KOPT-K1 (cell line): ENCODE data around the gene PPP1R10.

Experiments used
- H3K27ac ChIP-seq: fragments of 200-600 bp; sonication (generic); 2 replicates; pipeline ENCODE4 v1.5.1; 2016; ENCODE audit warnings: antibody characterized with exemption, mild to moderate bottlenecking, low read depth, low read length; ENCODE audit not compliant: poor library complexity, severe bottlenecking
- H3K36me3 ChIP-seq: fragments of 200-600 bp; sonication (generic); 2 replicates; pipeline ENCODE4 v1.5.1; 2017; ENCODE audit warnings: antibody characterized with exemption, mild to moderate bottlenecking, low read length, moderate library complexity; ENCODE audit not compliant: insufficient read depth
- H3K9me3 ChIP-seq: fragments of 200-600 bp; sonication (generic); 2 replicates; pipeline ENCODE4 v1.5.1; 2017; ENCODE audit warnings: antibody characterized with exemption, low read length, mild to moderate bottlenecking; ENCODE audit not compliant: insufficient read depth, poor library complexity, severe bottlenecking

Gene PPP1R10

GRCh38 chr6:30592287-30592686 is 24.8 kb downstream of the PPP1R10 start:
- Histone ChIP-seq H3K27ac (no peak overlapping the region), H3K9me3 (no peaks in the 10 kb centered on the region), H3K36me3 (peaks cover 92% of the 10 kb centered on the region)

- Histone ChIP-seq H3K9me3 (no peaks in the 10 kb centered on the region), H3K36me3 (peaks cover 99% of the 10 kb centered on the region), H3K27ac (no peak overlapping the region)
These were observed 26.0 kb downstream of the PPP1R10 start for GRCh38 chr6:30591008-30591407.

- Histone ChIP-seq H3K27ac (no peak overlapping the region), H3K36me3 (peaks cover 100% of the 10 kb centered on the region), H3K9me3 (no peaks in the 10 kb centered on the region)
These were observed 26.5 kb downstream of the PPP1R10 start for GRCh38 chr6:30590509-30590908.

- peaks cover 100% of the 10 kb centered on the region for H3K36me3 ChIP-seq
- H3K9me3 ChIP-seq = no peaks in the 10 kb centered on the region
- H3K27ac ChIP-seq = no peak overlapping the region
These were observed 27.2 kb downstream of the PPP1R10 start for GRCh38 chr6:30589754-30590358.

GRCh38 chr6:30583921-30584320 is 33.1 kb downstream of the PPP1R10 start:
- Histone ChIP-seq H3K36me3 (peaks cover 99% of the 10 kb centered on the region), H3K9me3 (no peaks in the 10 kb centered on the region), H3K27ac (no peak overlapping the region)

GRCh38 chr6:30578051-30578450 is 39.0 kb downstream of the PPP1R10 start:
- peaks cover 96% of the 10 kb centered on the region for H3K36me3 ChIP-seq
- H3K9me3 ChIP-seq = no peaks in the 10 kb centered on the region
- no peak overlapping the region for H3K27ac ChIP-seq

GRCh38 chr6:30573113-30573512 is 43.9 kb downstream of the PPP1R10 start:
- H3K36me3 ChIP-seq = peaks cover 56% of the 10 kb centered on the region
- H3K9me3 ChIP-seq = no peaks in the 10 kb centered on the region

GRCh38 chr6:30572148-30572547 is 44.9 kb downstream of the PPP1R10 start:
- Histone ChIP-seq H3K9me3 (no peaks in the 10 kb centered on the region), H3K36me3 (peaks cover 46% of the 10 kb centered on the region), H3K27ac (peak overlapping the region; percentile 87)

More at GRCh38 chr6:30573113-30573512, 43.9 kb downstream of the PPP1R10 start:
- peak overlapping the region; percentile 7 for H3K27ac ChIP-seq

- peaks cover 42% of the 10 kb centered on the region for H3K36me3 ChIP-seq
- peak overlapping the region; percentile 87 for H3K27ac ChIP-seq
- no peaks in the 10 kb centered on the region for H3K9me3 ChIP-seq
These were observed 45.3 kb downstream of the PPP1R10 start for GRCh38 chr6:30571762-30572082.

- Histone ChIP-seq H3K36me3 (peaks cover 37% of the 10 kb centered on the region), H3K27ac (peak within 1 kb of the TSS; percentile 87), H3K9me3 (no peaks in the 10 kb centered on the region)
These were observed 45.8 kb downstream of the PPP1R10 start, which contains the start of gene ABCF1 for GRCh38 chr6:30571075-30571761. Gene ABCF1 (plus strand): TSS chr6:30571442. CDS start chr6:30571488, 46 bp downstream.

- H3K27ac ChIP-seq = peak overlapping the region; percentile 87
- no peaks in the 10 kb centered on the region for H3K9me3 ChIP-seq
- peaks cover 32% of the 10 kb centered on the region for H3K36me3 ChIP-seq
These were observed 46.3 kb downstream of the PPP1R10 start for GRCh38 chr6:30570740-30571074.

- Histone ChIP-seq H3K27ac (no peak overlapping the region), H3K36me3 (peaks cover 28% of the 10 kb centered on the region), H3K9me3 (no peaks in the 10 kb centered on the region)
These were observed 46.8 kb downstream of the PPP1R10 start for GRCh38 chr6:30570263-30570662.

GRCh38 chr6:30568245-30568644 is 48.8 kb downstream of the PPP1R10 start:
- no peak overlapping the region for H3K27ac ChIP-seq
- H3K9me3 ChIP-seq = no peaks in the 10 kb centered on the region
- peaks cover 23% of the 10 kb centered on the region for H3K36me3 ChIP-seq

GRCh38 chr6:30565772-30566171 is 51.3 kb downstream of the PPP1R10 start:
- Histone ChIP-seq H3K9me3 (no peaks in the 10 kb centered on the region), H3K36me3 (peaks cover 37% of the 10 kb centered on the region), H3K27ac (no peak overlapping the region)

- H3K9me3 ChIP-seq = no peaks in the 10 kb centered on the region
- H3K36me3 ChIP-seq = peaks cover 51% of the 10 kb centered on the region
- H3K27ac ChIP-seq = no peak overlapping the region
These were observed 52.9 kb downstream of the PPP1R10 start for GRCh38 chr6:30564114-30564513.
